HG02763 (cell line): ENCODE data around the gene LIMK1.

ENCODE experiments used
- ATAC-seq: cut with Tn5 transposase; IDR thresholded peaks from one replicate; pipeline ENCODE4 v1.9.1; 2021; ENCODE audit warnings: mild to moderate bottlenecking, moderate library complexity; ENCODE audit not compliant: unreplicated experiment

The LIMK1 gene

DNA sequence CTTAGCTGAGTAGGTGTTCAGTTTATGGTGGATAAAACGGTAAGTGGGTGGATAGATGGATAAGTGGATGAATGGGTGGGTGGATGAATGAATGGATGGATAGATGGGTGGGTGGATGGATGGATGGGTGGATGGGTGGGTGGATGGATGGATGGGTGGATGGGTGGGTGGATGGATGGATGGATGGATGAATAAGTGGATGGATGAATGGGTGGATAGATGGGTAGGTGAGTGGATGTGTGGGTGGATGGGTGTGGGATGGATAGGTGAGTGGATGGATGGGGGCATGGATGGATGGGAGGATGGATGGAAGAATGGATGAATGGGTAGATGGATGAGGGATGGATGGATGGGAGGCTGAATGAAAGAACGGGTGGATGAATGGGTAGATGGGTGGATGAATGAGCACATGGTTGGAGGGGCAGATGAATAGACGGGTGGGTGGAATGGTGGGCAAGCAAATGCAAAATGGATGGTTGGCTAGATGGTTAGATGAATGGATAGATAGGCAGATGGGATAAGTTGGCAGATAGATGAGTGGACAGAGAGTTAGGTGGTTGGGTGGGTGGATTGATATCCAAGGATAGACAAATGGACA lies 29.9 kb upstream of the LIMK1 start:
- no peak for ATAC-seq

DNA sequence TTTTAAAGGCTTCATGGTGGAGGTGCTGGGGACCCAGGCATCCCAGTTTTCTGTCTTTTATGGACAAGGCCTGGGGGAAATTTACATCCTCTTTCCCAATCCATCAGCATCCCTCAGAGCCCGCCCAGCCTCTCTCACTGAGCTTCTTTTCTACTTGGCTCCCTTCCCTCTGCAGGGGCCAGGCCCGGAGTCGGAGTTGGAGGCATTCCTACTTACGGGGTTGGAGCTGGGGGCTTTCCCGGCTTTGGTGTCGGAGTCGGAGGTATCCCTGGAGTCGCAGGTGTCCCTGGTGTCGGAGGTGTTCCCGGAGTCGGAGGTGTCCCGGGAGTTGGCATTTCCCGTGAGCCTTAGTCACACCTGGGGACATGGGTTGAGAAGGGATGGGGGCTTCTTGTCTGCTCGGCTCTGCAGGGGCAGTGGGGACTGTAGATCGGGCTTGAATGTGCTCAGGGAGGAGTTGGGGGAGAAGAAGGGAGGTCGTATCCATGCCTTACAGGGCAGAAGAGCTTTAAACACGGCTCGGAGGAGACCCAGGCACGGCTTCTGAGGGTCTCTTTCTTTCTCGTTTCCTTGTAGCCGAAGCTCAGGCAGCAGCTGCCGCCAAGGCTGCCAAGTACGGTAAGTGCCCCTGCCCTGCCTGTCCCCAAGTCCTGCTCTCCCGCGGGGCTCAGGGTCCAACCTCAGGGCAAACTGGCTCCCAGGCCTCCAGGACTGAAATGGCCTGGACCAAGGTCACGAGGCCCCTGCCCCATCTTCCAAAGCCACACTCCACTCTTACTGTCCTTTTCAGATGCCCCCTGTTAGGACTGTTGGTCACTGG lies 27.3 kb upstream of the LIMK1 start:
- ATAC-seq: no peak

- ATAC-seq: no peak
These were observed 26.2 kb upstream of the LIMK1 start for GRCh38 chr7:74057216-74057925.

DNA sequence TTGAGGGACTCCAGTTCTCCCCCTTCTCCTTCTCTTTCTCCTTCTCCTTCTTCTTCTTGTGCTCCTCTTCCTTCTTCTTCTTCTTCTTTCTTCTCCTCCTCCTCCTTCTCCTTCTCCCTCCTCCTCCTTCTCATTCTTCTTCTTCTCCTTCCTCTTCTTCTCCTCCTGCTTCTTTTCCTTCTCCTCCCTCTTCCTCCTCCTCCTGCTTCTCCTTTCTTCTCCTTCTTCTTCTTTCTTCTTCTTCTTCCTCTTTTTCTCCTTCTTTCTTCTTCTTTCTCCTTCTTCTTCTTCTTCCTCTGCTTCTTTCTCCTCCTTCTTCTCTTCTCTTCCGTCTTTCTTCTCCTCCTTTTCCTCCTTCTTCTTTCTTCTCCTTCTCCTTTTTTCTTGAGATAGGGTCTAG lies 25.6 kb upstream of the LIMK1 start:
- ATAC-seq: no peak

DNA sequence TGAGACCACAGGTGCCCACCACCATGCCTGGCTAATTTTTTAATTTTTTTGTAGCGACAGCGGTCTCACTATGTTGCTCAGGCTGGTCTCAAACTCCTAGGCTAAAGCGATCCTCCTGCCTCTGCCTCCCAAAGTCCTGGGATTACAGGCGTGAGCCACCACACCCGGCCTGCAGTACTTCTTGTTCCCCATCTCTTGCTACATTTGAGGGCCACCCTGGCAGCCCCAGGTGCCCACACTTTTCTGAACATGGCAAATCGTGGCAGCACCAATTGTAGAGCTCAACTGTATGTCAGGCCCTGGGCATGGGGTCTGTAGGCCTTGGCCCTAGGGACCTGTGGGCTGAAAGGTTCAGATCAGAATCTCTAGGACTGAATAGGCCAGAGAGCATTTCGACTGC lies 25.1 kb upstream of the LIMK1 start:
- ATAC-seq: no peak

- no peak for ATAC-seq
These were observed 24.6 kb upstream of the LIMK1 start for GRCh38 chr7:74059037-74059436.

GRCh38 chr7:74059681-74060588 lies 23.7 kb upstream of the LIMK1 start:
- ATAC-seq: no peak

DNA sequence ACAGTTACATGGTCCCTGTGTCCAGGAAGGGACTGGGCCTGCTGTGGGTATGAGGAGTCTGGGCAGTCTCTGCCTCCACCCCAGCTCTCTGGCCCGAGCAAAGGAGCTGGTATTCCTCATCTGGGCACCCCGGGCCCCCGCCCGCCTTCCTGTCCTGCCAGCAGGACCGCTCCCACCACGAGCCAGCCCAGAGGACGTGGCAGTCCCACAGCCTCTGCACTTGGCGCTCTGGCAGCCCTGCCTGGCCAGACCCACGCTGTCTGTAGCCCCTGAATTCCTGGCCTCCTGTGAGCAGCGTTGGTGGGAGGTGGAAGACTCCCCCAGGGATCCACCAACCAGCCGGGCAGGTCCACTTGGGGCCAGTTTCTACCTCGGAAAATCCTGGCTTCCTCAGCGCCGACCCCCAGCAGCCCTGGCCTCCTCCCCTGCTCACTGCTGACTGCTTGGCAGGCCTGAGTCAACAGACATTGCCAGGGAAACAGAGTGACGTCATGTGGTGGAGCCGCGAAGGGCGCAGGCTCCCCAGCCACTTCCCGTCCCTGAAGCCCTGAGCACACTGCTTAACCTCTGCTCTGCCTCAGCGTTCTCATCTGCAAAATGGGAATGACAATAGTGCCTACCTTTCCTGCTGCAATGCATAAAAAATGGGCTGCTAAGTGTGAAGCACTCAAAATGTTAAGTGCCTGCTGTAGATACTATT lies 21.6 kb upstream of the LIMK1 start:
- ATAC-seq: no peak

DNA sequence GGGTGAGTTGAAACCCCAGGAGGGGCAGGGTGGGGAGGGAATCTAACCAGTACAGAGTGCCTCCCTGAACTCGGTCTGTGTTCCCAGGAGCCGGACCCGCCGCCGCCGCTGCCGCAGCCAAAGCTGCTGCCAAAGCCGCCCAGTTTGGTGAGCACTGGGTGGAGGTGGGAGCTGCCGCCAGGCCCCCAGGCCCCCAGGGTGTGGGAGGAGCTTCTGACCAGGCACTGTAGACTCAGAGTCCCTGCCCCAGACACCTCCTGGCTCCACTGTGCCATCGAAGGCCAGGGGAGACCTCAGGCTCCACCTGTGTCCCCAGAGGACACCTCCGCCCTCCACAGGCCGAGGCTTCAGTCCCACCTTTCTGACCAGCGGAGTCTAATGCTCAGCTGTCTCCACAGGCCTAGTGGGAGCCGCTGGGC lies 20.4 kb upstream of the LIMK1 start:
- ATAC-seq: no peak

DNA sequence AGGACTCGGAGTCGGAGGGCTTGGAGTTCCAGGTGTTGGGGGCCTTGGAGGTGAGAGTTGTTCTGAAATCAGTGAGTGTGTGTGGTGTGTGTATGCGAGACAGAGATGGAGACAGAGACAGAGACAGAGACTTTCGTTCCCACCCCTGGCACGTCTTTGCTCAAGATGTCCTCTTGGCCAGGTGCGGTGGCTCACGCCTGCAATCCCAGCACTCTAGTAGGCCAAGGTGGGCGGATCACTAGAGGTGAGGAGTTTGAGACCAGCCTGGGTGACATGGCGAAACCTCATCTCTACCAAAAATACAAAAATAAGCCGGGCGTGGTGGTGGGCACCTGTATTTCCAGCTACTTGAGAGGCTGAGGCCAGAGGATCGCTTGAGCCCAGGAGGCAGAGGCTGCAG lies 20.0 kb upstream of the LIMK1 start:
- ATAC-seq: no peak

GRCh38 chr7:74064696-74065095 lies 18.9 kb upstream of the LIMK1 start:
- ATAC-seq: no peak

DNA sequence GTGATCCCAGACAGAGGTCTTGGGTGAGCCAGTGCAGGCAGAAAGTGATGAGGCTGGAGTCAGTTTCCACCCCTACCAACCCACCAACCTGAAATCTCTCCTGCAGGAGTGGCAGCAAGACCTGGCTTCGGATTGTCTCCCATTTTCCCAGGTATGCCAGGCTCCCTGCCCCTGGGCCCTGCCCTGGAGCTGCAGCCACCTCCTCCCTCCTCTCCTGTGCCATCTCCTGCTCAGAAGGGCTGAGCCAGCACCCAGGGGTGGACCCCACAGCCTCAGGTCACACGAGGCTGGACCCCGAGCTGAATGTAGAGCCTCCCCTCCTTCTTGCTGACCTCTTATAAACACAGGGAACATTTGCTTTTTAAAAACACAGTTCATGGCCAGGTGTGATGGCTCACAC lies 17.0 kb upstream of the LIMK1 start:
- ATAC-seq: no peak

- no peak for ATAC-seq
These were observed 15.1 kb upstream of the LIMK1 start for GRCh38 chr7:74068378-74069085.

DNA sequence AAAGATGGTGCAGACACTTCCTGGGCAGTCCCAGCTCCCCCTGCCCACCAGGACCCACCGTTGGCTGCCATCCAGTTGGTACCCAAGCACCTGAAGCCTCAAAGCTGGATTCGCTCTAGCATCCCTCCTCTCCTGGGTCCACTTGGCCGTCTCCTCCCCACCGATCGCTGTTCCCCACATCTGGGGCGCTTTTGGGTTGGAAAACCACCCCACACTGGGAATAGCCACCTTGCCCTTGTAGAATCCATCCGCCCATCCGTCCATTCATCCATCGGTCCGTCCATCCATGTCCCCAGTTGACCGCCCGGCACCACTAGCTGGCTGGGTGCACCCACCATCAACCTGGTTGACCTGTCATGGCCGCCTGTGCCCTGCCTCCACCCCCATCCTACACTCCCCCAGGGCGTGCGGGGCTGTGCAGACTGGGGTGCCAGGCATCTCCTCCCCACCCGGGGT lies 14.5 kb upstream of the LIMK1 start:
- no peak for ATAC-seq

DNA sequence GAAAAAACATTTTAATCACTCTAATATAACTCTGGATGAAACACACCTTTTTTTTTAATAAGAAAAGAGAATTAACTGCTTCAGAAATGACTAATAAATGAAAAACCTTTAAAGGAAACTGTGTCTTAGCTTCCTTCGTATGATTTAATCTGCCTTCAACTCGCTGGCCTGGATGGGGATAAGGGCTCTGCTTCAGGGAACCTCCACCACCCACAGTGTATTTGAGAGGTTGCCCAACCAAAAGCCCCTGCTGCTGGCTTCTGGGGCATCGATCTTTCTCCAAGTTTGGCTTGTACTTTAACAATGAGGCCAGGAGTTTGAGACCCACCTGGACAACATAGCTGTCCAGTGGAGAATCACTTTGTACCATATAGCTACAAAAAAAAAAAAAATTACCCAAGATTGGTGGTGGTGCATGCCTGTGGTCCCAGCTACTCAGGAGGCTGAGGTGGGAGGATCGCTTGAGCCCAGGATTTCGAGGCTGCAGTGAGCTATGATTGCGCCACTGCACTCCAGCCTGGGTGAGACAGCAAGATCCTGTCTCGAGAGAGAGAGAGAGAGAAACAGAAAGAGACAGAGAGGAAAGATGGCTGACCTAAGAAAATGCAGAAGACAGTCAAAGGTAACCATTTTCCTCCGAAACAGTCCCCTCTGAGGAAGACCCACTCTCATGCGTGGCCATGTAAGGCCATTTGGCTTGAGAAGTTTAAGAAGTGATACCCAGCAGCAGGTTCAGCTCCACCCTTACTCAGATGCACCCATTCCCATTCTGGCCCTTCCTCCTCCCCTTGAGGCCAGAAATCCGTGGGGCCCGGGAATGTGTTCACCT lies 13.6 kb upstream of the LIMK1 start:
- ATAC-seq: no peak

GRCh38 chr7:74070619-74070921 lies 13.0 kb upstream of the LIMK1 start:
- ATAC-seq: no peak

- no peak for ATAC-seq
These were observed 12.5 kb upstream of the LIMK1 start for GRCh38 chr7:74071121-74071520.

GRCh38 chr7:74074770-74075169 lies 8.8 kb upstream of the LIMK1 start:
- ATAC-seq: no peak

DNA sequence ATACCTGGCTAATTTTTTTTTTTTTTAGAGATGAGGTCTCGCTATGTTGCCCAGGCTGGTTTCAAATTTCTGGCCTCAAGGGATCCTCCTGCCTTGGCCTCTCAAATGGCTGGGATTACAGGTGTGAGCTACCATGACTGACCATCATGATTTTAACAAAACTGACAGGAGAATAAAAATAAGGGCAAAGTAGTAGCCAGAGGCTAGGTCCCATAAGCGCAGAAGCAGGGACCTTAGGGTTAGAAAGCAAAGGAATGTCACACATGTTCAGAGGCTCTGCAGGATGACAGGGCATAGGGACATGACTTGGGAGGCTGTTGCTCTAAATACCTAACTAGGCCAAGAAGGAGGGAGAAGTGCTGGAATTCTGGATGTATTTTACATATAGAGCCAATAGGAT lies 5.1 kb upstream of the LIMK1 start:
- no peak for ATAC-seq
